ENCODE measurements around the gene GPR107.
"Not testable (repeated sequence)": the region's sequence is repeated elsewhere in the genome, so short reads cannot be mapped to it uniquely, and the experiment has no call there.

DNA sequence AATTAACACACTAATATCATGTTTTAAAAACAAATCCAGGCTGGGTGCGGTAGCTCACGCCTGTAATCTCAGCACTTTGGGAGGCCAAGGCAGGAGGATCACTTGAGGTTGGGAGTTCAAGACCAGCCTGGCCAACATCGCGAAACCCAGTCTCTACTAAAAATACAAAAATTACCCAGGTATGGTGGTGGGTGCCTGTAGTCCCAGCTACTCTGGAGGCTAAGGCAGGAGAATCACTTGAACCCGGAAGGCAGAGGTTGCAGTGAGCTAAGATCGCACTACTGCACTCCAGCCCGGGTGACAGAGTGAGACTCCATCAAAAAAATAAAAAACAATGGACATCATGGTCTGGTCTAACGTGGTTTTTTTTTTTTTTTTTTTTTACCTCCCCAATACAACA, 36.2 kb upstream of the GPR107 start:
- not testable (repeated sequence) for TF ChIP-seq POLR2A (IDR thresholded peaks at IDR 0.05; ENCODE audit: low read length)
- TF ChIP-seq, protein P1, sequence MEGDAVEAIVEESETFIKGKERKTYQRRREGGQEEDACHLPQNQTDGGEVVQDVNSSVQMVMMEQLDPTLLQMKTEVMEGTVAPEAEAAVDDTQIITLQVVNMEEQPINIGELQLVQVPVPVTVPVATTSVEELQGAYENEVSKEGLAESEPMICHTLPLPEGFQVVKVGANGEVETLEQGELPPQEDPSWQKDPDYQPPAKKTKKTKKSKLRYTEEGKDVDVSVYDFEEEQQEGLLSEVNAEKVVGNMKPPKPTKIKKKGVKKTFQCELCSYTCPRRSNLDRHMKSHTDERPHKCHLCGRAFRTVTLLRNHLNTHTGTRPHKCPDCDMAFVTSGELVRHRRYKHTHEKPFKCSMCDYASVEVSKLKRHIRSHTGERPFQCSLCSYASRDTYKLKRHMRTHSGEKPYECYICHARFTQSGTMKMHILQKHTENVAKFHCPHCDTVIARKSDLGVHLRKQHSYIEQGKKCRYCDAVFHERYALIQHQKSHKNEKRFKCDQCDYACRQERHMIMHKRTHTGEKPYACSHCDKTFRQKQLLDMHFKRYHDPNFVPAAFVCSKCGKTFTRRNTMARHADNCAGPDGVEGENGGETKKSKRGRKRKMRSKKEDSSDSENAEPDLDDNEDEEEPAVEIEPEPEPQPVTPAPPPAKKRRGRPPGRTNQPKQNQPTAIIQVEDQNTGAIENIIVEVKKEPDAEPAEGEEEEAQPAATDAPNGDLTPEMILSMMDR (IDR thresholded peaks at IDR 0.05) = not testable (repeated sequence)
- TF ChIP-seq, protein P2, sequence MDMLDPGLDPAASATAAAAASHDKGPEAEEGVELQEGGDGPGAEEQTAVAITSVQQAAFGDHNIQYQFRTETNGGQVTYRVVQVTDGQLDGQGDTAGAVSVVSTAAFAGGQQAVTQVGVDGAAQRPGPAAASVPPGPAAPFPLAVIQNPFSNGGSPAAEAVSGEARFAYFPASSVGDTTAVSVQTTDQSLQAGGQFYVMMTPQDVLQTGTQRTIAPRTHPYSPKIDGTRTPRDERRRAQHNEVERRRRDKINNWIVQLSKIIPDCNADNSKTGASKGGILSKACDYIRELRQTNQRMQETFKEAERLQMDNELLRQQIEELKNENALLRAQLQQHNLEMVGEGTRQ (IDR thresholded peaks at IDR 0.05) = not testable (repeated sequence)

Measured in A549 (cell line).